OCI-LY7 (cell line): Measurements from ENCODE around the gene POLR1C.

Experiments
- EZH2phosphoT487 ChIP-seq: fragments of 200-600 bp; sonication (generic); IDR thresholded peaks from 2 replicates; pipeline ENCODE4 v1.6.1; 2018; ENCODE audit warnings: low read depth, borderline replicate concordance, mild to moderate bottlenecking, mixed run types, antibody characterized with exemption, low read length, moderate library complexity, mixed read lengths
- TF ChIP-seq, protein P1 (sequence below): fragments of 200-600 bp; sonication (generic); conservative IDR thresholded peaks from 2 replicates; pipeline ENCODE4 v1.5.1; 2014; ENCODE audit warnings: mild to moderate bottlenecking, antibody characterized with exemption, low read length, moderate library complexity, mixed read lengths

DNA sequence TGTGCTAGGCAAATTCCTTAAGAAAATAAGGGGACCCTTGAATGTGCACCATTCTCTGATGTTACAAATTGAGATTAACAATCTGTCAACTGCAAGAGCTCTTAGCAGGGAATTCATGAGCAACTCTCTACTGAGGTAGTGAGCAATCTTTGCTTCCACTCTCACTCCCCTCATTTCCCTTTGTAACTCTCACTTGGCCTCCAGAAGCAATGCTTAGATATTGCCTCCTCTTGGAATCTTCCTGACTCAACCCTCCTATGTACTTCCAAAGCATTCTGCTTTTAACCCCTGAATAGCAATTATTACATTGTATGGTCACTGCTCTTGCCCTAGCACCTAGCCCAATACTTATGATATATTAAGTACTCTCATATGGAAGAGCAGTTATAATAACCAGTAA, 42.4 kb downstream of the POLR1C start:
- TF ChIP-seq, protein P1, sequence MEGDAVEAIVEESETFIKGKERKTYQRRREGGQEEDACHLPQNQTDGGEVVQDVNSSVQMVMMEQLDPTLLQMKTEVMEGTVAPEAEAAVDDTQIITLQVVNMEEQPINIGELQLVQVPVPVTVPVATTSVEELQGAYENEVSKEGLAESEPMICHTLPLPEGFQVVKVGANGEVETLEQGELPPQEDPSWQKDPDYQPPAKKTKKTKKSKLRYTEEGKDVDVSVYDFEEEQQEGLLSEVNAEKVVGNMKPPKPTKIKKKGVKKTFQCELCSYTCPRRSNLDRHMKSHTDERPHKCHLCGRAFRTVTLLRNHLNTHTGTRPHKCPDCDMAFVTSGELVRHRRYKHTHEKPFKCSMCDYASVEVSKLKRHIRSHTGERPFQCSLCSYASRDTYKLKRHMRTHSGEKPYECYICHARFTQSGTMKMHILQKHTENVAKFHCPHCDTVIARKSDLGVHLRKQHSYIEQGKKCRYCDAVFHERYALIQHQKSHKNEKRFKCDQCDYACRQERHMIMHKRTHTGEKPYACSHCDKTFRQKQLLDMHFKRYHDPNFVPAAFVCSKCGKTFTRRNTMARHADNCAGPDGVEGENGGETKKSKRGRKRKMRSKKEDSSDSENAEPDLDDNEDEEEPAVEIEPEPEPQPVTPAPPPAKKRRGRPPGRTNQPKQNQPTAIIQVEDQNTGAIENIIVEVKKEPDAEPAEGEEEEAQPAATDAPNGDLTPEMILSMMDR = no peak
- no peak for TF ChIP-seq EZH2phosphoT487
